ENCODE results near the gene SDC3.

DNA sequence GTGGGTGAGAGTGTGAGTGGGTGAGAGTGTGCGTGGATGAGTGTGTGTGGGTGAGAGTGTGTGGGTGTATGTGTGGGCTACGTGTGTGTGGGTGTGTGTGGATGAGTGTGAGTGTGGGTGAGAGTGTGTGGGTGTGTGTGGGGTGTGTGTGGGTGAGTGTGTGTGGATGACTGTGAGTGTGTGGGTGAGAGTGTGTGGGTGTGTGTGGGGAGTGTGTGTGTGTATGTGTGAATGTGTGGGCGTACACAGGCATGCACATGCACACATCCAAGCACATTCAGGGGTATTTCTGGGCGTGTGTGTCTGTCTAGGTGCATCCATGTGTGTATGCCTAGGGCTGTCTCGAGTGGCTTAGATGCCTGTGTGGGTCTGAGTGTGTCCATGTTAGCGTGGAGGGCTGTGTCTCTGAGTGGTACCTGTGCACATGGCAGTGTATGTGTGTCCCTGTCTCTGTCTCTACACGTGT, 14.0 kb downstream of the SDC3 start:
- TF ChIP-seq, protein P1, sequence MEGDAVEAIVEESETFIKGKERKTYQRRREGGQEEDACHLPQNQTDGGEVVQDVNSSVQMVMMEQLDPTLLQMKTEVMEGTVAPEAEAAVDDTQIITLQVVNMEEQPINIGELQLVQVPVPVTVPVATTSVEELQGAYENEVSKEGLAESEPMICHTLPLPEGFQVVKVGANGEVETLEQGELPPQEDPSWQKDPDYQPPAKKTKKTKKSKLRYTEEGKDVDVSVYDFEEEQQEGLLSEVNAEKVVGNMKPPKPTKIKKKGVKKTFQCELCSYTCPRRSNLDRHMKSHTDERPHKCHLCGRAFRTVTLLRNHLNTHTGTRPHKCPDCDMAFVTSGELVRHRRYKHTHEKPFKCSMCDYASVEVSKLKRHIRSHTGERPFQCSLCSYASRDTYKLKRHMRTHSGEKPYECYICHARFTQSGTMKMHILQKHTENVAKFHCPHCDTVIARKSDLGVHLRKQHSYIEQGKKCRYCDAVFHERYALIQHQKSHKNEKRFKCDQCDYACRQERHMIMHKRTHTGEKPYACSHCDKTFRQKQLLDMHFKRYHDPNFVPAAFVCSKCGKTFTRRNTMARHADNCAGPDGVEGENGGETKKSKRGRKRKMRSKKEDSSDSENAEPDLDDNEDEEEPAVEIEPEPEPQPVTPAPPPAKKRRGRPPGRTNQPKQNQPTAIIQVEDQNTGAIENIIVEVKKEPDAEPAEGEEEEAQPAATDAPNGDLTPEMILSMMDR (conservative IDR thresholded peaks at IDR 0.05) = no peak
- TF ChIP-seq ZFX (IDR thresholded peaks at IDR 0.05) = no peak
